Cardiac muscle cell (in vitro differentiated cells and primary cell): ENCODE data around the gene RRAS. TPM values are rescaled to one million over a fixed set of nuclear protein-coding genes. Genes with fewer than 3 reads are reported as not detected.

Experiments
- DNase-seq, 2 donors: peaks; one replicate each; pipeline versions ENCODE4 v3.0.0 to v3.0.0-alpha.2; 2010 to 2017; ENCODE audit warnings: low read depth in 1 of 2, low spot score in 1 of 2
- H3K27ac ChIP-seq: fragments of 200-600 bp; sonication (generic); 2 replicates; pipeline ENCODE4 v1.5.1; 2016
- H3K27me3 ChIP-seq: fragments of 200-600 bp; sonication (generic); 2 replicates; pipeline ENCODE4 v1.6.0; 2016; ENCODE audit warnings: control low read depth
- H3K36me3 ChIP-seq: fragments of 200-600 bp; sonication (generic); 2 replicates; pipeline ENCODE4 v1.5.1; 2016; ENCODE audit warnings: control low read depth
- H3K4me1 ChIP-seq: fragments of 200-600 bp; sonication (generic); 2 replicates; pipeline ENCODE4 v1.8.1; 2017; ENCODE audit warnings: low read depth, mild to moderate bottlenecking, mixed run types
- H3K4me3 ChIP-seq: fragments of 200-600 bp; sonication (generic); 2 replicates; pipeline ENCODE4 v1.5.1; 2016; ENCODE audit warnings: mild to moderate bottlenecking
- H3K9me3 ChIP-seq: fragments of 200-600 bp; sonication (generic); 2 replicates; pipeline ENCODE4 v1.5.1; 2017; ENCODE audit warnings: low read depth, mild to moderate bottlenecking, control low read depth
- CTCF ChIP-seq: IDR thresholded peaks from 2 replicates; pipeline ENCODE4 v1.5.1; 2012; ENCODE audit warnings: low read depth, mild to moderate bottlenecking, low read length
- polyA plus RNA-seq: library from polyadenylated mRNA; unstranded; fragments of >200 nt; fragmentation: Nextera tagmentation; extraction: Ambion mirVana; gene quantifications from 2 replicates; pipeline ENCODE4 v1.2.1, GENCODE V29; 2016
- total RNA-seq: library from RNA; depleted of rRNA; stranded (reverse); fragments of >200 nt; gene quantifications from 2 replicates; pipeline ENCODE4 v1.2.3, GENCODE V29; 2016

RRAS gene
- total and polyA plus RNA-seq, 2 experiments from 2014 or later, result 41.3 to 80.1 TPM

DNA sequence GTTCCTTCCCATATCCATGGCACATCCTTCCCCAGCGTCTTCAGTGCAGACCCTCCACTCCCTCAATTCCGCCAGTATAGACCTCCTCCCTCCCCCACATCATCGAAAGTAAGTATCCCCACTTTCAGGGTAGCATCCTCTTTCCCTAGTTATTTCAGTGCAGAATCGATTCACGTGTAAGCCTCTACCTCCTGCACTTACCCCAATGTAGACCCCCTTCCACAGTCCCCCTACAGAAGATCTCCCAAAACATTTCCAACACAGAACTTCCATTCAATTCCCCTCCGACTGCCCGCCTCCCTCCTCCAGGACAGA is 25.1 kb upstream of the RRAS start:
- no peaks in the 10 kb centered on the region for H3K9me3 ChIP-seq
- DNase-seq, result no peak
- peak overlapping the region; percentile 65 for H3K27ac ChIP-seq
- peak overlapping the region; percentile 78 for H3K4me3 ChIP-seq
- peaks cover 6% of the 10 kb centered on the region for H3K4me1 ChIP-seq
- TF ChIP-seq CTCF, result no peak
- H3K36me3 ChIP-seq, result peaks cover 8% of the 10 kb centered on the region
- no peaks in the 10 kb centered on the region for H3K27me3 ChIP-seq

- Histone ChIP-seq H3K9me3 (no peaks in the 10 kb centered on the region), H3K4me1 (peaks cover 6% of the 10 kb centered on the region), H3K27me3 (no peaks in the 10 kb centered on the region), H3K27ac (no peak overlapping the region), H3K4me3 (peak overlapping the region; percentile 78), H3K36me3 (peaks cover 8% of the 10 kb centered on the region)
- no peak for TF ChIP-seq CTCF
- peak; percentile 80 to 89 for DNase-seq
These were observed 24.5 kb upstream of the RRAS start for GRCh38 chr19:49664171-49665035.

DNA sequence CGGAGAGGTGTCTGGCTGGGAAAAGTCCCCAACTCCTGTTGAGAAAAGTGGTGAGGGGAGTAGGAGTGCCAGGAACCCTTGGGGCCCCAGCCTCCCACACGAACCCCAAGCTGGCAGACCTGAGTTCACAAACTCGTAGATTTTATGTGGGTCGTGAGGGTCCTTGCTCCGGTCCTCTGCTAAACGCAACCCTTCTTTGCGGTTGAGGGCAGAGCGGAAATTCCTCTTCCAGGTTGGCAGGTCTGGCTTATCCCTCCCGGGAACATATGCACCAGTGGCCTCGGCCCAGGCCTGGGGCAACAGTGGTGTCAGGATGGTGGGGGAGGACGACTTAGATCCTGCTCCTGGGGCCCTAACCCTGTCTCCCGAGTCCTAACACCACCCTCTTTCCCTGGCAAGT is 23.3 kb upstream of the RRAS start:
- Histone ChIP-seq H3K27ac (no peak overlapping the region), H3K36me3 (peaks cover 14% of the 10 kb centered on the region)
- TF ChIP-seq CTCF, result no peak

DNA sequence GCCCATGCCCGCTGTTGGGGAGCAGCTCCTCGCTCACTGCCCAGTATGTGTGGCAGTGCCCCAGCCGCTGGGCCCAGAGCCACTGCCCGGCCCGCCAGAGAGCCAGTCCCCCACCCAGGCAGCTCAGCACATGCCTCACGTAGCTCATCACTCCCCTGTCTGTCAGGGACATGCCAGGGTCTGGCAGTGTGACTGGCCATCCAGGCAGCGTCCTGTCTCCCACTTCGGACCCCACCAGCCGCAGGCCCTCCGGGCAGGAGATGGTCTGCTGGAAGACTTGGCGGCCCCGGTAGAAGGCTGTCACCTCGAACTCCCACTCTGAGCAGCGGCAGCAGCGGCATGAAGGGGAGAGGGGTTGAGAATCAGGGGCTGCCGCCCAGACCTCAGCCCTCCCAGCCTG is 22.1 kb upstream of the RRAS start:
- no peak for TF ChIP-seq CTCF
- Histone ChIP-seq H3K27me3 (no peaks in the 10 kb centered on the region), H3K4me3 (no peak overlapping the region), H3K4me1 (peaks cover 6% of the 10 kb centered on the region), H3K36me3 (peaks cover 19% of the 10 kb centered on the region), H3K9me3 (no peaks in the 10 kb centered on the region), H3K27ac (no peak overlapping the region)
- no peak for DNase-seq

More for the DNA sequence above, 23.3 kb upstream of the RRAS start:
- Histone ChIP-seq H3K9me3 (no peaks in the 10 kb centered on the region), H3K27me3 (no peaks in the 10 kb centered on the region), H3K4me1 (peaks cover 6% of the 10 kb centered on the region), H3K4me3 (no peak overlapping the region)
- no peak for DNase-seq

DNA sequence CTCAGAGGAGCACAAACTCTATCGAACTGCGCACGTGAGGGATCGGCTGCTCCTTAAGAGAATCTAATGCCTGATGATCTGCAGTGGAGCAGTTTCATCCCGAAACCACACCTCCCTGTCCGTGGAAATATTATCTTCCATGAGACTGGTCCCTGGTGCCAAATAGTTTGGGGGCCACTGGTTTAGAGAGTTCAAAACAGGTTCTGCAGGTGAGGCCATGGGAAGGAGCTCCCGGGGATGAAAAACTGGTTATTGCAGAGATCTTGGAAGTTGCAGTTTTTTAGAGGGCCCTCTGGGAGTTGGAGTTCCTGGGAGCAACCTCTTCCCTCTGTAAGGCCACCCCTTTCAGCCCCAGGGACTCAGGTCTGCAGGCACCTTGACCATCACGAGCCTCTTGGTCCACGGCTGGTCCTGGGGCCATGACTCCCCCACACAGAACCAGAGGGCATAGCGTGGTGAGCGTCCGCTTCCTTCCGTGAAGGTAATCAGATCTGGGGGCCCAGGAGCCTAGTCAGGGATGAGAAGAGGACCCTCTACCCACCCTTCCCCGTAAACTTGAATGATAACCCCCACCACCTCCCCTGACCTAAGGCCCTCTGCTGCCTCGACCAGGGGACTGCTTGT is 20.5 kb upstream of the RRAS start:
- Histone ChIP-seq H3K27me3 (no peaks in the 10 kb centered on the region), H3K4me3 (no peak overlapping the region), H3K4me1 (no peaks in the 10 kb centered on the region), H3K9me3 (no peaks in the 10 kb centered on the region), H3K36me3 (peaks cover 30% of the 10 kb centered on the region), H3K27ac (no peak overlapping the region)
- TF ChIP-seq CTCF, result no peak
- DNase-seq, result no peak
